Measurements from ENCODE around the gene NEDD4.
"Not testable (repeated sequence)": the region's sequence is repeated elsewhere in the genome, so short reads cannot be mapped to it uniquely, and the experiment has no call there.

Gene NEDD4

DNA sequence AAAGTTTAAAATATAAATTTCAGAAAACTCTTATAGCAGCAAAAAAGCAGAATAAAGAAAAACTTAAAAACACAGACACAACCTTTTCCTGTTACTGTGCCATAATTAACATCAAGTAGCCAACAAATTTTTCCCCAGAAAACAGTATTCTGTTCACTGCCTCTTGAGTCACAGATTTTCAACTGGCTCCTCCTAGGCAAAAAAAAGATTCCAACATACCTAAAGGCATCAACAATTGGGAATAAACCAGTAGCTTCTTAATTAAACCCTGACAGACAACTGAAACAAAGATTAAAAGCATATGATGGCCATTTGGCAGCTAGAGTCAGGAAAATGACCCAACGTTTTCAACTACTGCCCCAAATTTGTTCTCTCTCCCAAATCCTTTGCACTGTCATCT is 10.9 kb upstream of the NEDD4 start:
- DNase-seq (ENCODE audit: low spot score) = not testable (repeated sequence)

GRCh38 chr15:56003777-56004176 is 10.4 kb upstream of the NEDD4 start:
- not testable (repeated sequence) for DNase-seq (ENCODE audit: low spot score)

- not testable (repeated sequence) for DNase-seq (ENCODE audit: low spot score)
Measured at GRCh38 chr15:56003277-56003676, 9.9 kb upstream of the NEDD4 start.

GRCh38 chr15:56001471-56002078 is 8.2 kb upstream of the NEDD4 start:
- DNase-seq (ENCODE audit: low spot score) = no peak

- no peak for DNase-seq (ENCODE audit: low spot score)
Measured at GRCh38 chr15:55999658-56000057, 6.2 kb upstream of the NEDD4 start.

GRCh38 chr15:55998478-55998877 is 5.1 kb upstream of the NEDD4 start:
- no peak for DNase-seq (ENCODE audit: low spot score)

DNA sequence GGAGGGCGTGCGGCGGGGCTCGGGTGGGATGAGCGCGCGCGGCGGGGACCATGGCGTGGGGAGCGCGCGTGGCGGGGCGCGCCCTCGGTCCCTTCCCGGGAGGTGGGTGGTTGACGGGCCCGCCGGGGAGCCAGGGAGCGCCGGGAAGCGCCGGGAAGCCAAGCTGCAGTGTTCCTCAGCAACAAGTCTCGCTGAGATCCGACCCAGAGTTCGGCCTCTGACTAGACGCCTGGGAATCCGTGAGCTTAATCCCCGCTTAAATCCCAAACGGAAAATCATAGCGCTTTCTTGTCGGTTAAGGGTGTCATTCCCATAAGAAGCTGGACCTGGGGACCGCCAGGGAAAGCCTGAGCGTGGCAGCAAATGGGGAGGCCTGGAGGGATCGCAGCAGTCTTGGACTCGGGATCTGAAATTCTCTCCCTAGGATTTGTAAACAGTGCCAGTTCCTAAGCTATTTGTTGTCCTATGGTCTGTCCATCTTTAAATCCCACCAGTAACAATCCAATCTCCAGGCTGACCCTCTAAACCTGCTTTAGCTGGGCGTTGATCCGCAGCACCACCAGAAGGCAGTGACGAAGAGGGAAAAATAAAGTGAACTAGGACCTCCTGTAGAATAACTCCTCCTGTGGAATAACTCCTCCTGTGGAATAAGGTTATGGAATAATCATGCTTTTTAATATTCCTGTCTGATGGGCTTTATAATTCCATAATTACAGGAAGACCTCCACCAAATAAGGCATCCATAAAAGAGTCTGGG is 570 bp upstream of the NEDD4 start:
- DNase-seq (ENCODE audit: low spot score) = no peak

GRCh38 chr15:55992769-55993110 is 672 bp downstream of the NEDD4 start:
- DNase-seq (ENCODE audit: low spot score) = no peak

DNA sequence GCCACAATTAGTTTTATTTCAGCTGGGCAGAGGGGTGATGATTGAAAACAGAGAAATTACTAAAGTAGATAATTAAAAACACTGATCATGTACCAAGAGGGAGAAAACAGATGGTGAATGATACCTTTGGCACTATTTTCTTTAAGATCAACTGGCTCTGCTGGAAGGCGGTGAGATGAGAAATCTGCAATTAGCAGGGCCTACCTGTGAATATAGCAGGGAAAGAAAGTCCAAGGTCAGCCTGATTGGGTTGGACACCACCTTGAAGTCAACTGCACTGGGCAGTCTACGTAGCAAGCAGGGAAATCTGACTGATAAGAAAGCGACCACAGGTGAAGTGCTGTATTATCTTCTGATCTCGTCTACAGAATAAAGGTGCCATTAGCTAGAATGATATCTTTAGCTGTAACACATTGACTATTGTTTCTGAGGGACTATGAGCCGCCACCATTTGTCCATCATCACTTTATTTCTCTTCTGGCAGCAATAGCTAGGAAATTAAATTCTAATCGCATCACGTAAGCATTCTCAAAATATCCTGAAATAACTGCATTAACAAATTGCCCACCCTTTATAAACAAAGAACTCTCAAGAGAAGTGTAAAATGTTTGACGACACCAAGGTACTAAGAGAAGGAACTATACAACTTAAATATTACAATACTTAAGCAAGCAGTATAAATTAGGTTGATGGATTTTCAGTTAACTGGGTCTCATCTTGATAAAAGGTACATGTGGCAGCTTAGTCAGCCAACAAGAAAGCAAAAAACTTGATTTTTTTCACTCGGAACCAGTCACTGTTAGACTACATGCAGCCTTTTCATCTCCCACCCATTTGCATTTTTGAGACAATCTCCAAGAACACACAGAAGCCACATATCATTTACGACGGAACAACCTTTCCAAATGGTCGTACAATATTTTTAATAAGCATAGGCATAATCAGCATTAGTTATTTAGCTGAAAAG is 1.3 kb downstream of the NEDD4 start:
- no peak for DNase-seq (ENCODE audit: low spot score)

- DNase-seq (ENCODE audit: low spot score) = no peak
Measured at GRCh38 chr15:55990998-55991397, 2.4 kb downstream of the NEDD4 start.

- DNase-seq (ENCODE audit: low spot score) = no peak
Measured at GRCh38 chr15:55990516-55990915, 2.9 kb downstream of the NEDD4 start.

- no peak for DNase-seq (ENCODE audit: low spot score)
Measured at GRCh38 chr15:55989383-55989782, 4.0 kb downstream of the NEDD4 start.

GRCh38 chr15:55981582-55982249 is 11.7 kb downstream of the NEDD4 start:
- DNase-seq (ENCODE audit: low spot score) = no peak

- no peak for DNase-seq (ENCODE audit: low spot score)
Measured at GRCh38 chr15:55980511-55980910, 12.9 kb downstream of the NEDD4 start.

GRCh38 chr15:55977231-55977630 is 16.2 kb downstream of the NEDD4 start:
- no peak for DNase-seq (ENCODE audit: low spot score)

- DNase-seq (ENCODE audit: low spot score) = no peak
Measured at GRCh38 chr15:55970286-55970685, 23.1 kb downstream of the NEDD4 start.

DNA sequence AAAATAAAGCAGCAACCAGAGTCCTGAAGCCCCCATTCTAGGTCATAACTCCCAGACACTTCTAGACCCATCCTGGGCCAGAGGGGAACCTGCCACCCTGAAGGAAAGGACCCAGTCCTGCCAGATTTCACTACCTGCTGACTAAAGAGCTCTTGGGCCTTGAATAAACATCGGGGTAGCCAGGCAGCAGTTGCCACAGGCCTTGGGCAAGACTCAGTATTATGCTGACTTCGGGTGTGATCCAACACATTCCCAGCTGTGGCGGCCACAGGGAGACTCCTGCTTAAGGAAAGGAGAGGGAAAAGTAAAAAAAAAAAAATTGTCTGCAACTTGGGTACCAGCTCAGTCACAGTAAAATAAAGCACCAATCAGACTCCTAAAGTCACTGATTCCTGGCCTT is 23.8 kb downstream of the NEDD4 start:
- no peak for DNase-seq (ENCODE audit: low spot score)

- no peak for DNase-seq (ENCODE audit: low spot score)
Measured at GRCh38 chr15:55968923-55969322, 24.5 kb downstream of the NEDD4 start.

DNA sequence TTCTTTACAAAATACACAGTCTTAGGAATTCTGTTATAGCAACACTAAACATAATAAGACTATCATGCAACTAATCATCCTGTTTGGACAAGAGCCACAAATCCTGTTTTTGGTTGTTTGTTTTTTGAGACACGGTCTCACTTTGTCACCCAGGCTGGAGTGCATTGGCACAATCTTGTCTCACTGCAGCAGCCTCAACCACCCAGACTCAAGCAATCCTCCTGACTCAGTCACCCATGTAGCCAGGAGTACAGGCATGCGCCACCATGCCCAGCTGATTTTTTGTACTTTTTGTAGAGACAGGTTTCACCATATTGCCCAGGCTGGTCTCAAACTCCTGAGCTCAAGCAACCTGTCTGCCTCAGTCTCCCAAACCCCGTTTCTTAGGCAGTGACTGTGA is 28.3 kb downstream of the NEDD4 start:
- no peak for DNase-seq (ENCODE audit: low spot score)

DNA sequence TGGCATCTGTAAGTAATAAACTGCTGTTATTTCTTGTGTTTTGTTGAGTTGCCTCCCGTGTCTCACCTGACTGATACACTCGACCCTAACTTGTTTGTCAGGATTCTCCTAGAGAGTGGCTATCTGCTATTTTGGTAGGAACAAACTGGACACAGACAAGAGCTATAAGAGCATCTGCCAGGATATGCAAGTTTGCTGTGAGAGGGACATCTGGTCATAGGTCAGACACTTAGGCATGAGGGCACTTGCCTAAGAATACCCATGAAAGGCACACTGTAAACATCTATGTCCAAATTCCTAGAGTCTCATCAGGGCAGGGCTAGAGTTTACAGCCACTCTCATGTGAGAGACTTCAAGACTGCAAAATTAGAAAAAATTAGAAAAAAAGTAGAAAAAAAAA is 32.5 kb downstream of the NEDD4 start:
- no peak for DNase-seq (ENCODE audit: low spot score)

GRCh38 chr15:55959744-55960447 is 33.5 kb downstream of the NEDD4 start:
- no peak for DNase-seq (ENCODE audit: low spot score)

GRCh38 chr15:55958349-55958748 is 35.1 kb downstream of the NEDD4 start:
- DNase-seq (ENCODE audit: low spot score) = no peak
